MM.1S (cell line): ENCODE measurements around the gene RHOJ.

ENCODE experiments used
- DNase-seq: peaks from one replicate; pipeline ENCODE4 v3.0.0-alpha.2; 2015
- H2AFZ ChIP-seq: fragments of 300-600 bp; sonication (generic); 2 replicates; pipeline ENCODE4 v1.6.0; 2016; ENCODE audit warnings: antibody characterized with exemption, low read length
- H3F3A ChIP-seq: fragments of 300-600 bp; sonication (generic); 2 replicates; pipeline ENCODE4 v1.6.1; 2016; ENCODE audit warnings: mild to moderate bottlenecking, antibody characterized with exemption, low read length, moderate library complexity, mixed read lengths; ENCODE audit not compliant: insufficient read depth
- H3K27ac ChIP-seq: fragments of 300-600 bp; sonication (generic); 2 replicates; pipeline ENCODE4 v1.5.1; 2016; ENCODE audit warnings: mild to moderate bottlenecking, low read length
- H3K27me3 ChIP-seq: fragments of 300-600 bp; sonication (generic); replicated peaks from 2 replicates; pipeline ENCODE4 v1.6.0; 2016; ENCODE audit warnings: low read length; ENCODE audit not compliant: insufficient read depth
- H3K36me3 ChIP-seq: fragments of 300-600 bp; sonication (generic); replicated peaks from 2 replicates; pipeline ENCODE4 v1.6.1; 2016; ENCODE audit warnings: mild to moderate bottlenecking, low read length, mixed read lengths; ENCODE audit not compliant: insufficient read depth
- H3K4me1 ChIP-seq: fragments of 300-600 bp; sonication (generic); 2 replicates; pipeline ENCODE4 v1.6.1; 2016; ENCODE audit warnings: low read length, mixed read lengths
- H3K4me2 ChIP-seq: fragments of 300-600 bp; sonication (generic); 2 replicates; pipeline ENCODE4 v1.6.0; 2016; ENCODE audit warnings: low read depth, low read length
- H3K4me3 ChIP-seq: fragments of 300-600 bp; sonication (generic); 2 replicates; pipeline ENCODE4 v1.5.1; 2016; ENCODE audit warnings: low read length, mixed read lengths
- H3K79me2 ChIP-seq: fragments of 300-600 bp; sonication (generic); 2 replicates; pipeline ENCODE4 v1.6.1; 2016; ENCODE audit warnings: mixed run types, low read length, mixed read lengths
- H3K9ac ChIP-seq: fragments of 300-600 bp; sonication (generic); 2 replicates; pipeline ENCODE4 v1.6.1; 2016; ENCODE audit warnings: low read length, mixed read lengths
- H3K9me2 ChIP-seq: fragments of 300-600 bp; sonication (generic); replicated peaks from 2 replicates; pipeline ENCODE4 v1.6.1; 2016; ENCODE audit warnings: mild to moderate bottlenecking, low read length, mixed read lengths; ENCODE audit not compliant: insufficient read depth
- H3K9me3 ChIP-seq: fragments of 300-600 bp; sonication (generic); replicated peaks from 2 replicates; pipeline ENCODE4 v1.6.1; 2016; ENCODE audit warnings: mild to moderate bottlenecking, low read length, mixed read lengths; ENCODE audit not compliant: insufficient read depth
- H4K20me1 ChIP-seq: fragments of 300-600 bp; sonication (generic); 2 replicates; pipeline ENCODE4 v1.6.1; 2016; ENCODE audit warnings: mild to moderate bottlenecking, low read length, moderate library complexity, mixed read lengths; ENCODE audit not compliant: insufficient read depth
- EZH2 ChIP-seq: fragments of 300-600 bp; sonication (generic); optimal IDR thresholded peaks from 2 replicates; pipeline ENCODE3; 2017; ENCODE audit warnings: low read depth, mild to moderate bottlenecking, antibody characterized with exemption, low read length, mixed read lengths
- EZH2phosphoT487 ChIP-seq: fragments of 300-600 bp; sonication (generic); IDR thresholded peaks from 2 replicates; pipeline ENCODE4 v1.6.1; 2018; ENCODE audit warnings: antibody characterized with exemption, low read length
- TF ChIP-seq, protein P1 (sequence below): fragments of 300-600 bp; sonication (generic); IDR thresholded peaks from 2 replicates; pipeline ENCODE4 v1.5.1; 2016; ENCODE audit warnings: antibody characterized with exemption, low read length, mixed read lengths

The RHOJ gene

GRCh38 chr14:63224196-63224595 lies 20.0 kb downstream of the RHOJ start:
- no peak for DNase-seq
- Histone ChIP-seq H3K4me2 (no peak overlapping the region), H3K4me3 (no peak overlapping the region), H3K4me1 (no peaks in the 10 kb centered on the region), H3F3A (no peaks in the 10 kb centered on the region), H3K9me2 (no peaks in the 10 kb centered on the region), H3K79me2 (no peaks in the 10 kb centered on the region), H3K36me3 (no peaks in the 10 kb centered on the region), H4K20me1 (no peaks in the 10 kb centered on the region), H3K27ac (no peak overlapping the region), H3K27me3 (no peaks in the 10 kb centered on the region), H3K9me3 (no peaks in the 10 kb centered on the region), H2AFZ (no peak overlapping the region), H3K9ac (no peak overlapping the region)
- TF ChIP-seq EZH2phosphoT487 (no peak), EZH2 (no peak)
- TF ChIP-seq, protein P1, sequence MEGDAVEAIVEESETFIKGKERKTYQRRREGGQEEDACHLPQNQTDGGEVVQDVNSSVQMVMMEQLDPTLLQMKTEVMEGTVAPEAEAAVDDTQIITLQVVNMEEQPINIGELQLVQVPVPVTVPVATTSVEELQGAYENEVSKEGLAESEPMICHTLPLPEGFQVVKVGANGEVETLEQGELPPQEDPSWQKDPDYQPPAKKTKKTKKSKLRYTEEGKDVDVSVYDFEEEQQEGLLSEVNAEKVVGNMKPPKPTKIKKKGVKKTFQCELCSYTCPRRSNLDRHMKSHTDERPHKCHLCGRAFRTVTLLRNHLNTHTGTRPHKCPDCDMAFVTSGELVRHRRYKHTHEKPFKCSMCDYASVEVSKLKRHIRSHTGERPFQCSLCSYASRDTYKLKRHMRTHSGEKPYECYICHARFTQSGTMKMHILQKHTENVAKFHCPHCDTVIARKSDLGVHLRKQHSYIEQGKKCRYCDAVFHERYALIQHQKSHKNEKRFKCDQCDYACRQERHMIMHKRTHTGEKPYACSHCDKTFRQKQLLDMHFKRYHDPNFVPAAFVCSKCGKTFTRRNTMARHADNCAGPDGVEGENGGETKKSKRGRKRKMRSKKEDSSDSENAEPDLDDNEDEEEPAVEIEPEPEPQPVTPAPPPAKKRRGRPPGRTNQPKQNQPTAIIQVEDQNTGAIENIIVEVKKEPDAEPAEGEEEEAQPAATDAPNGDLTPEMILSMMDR = no peak

- Histone ChIP-seq H3K4me3 (no peak overlapping the region), H3K27ac (no peak overlapping the region), H2AFZ (no peak overlapping the region), H3K36me3 (no peaks in the 10 kb centered on the region), H3K9ac (no peak overlapping the region), H4K20me1 (no peaks in the 10 kb centered on the region), H3K27me3 (no peaks in the 10 kb centered on the region), H3K79me2 (no peaks in the 10 kb centered on the region), H3K9me3 (no peaks in the 10 kb centered on the region), H3K4me1 (no peaks in the 10 kb centered on the region), H3K4me2 (no peak overlapping the region), H3F3A (no peaks in the 10 kb centered on the region), H3K9me2 (no peaks in the 10 kb centered on the region)
- no peak for DNase-seq
- TF ChIP-seq, protein P1 = no peak
- no peak for TF ChIP-seq EZH2phosphoT487
- TF ChIP-seq EZH2 = no peak
These were observed 24.0 kb downstream of the RHOJ start for GRCh38 chr14:63228217-63228616.

DNA sequence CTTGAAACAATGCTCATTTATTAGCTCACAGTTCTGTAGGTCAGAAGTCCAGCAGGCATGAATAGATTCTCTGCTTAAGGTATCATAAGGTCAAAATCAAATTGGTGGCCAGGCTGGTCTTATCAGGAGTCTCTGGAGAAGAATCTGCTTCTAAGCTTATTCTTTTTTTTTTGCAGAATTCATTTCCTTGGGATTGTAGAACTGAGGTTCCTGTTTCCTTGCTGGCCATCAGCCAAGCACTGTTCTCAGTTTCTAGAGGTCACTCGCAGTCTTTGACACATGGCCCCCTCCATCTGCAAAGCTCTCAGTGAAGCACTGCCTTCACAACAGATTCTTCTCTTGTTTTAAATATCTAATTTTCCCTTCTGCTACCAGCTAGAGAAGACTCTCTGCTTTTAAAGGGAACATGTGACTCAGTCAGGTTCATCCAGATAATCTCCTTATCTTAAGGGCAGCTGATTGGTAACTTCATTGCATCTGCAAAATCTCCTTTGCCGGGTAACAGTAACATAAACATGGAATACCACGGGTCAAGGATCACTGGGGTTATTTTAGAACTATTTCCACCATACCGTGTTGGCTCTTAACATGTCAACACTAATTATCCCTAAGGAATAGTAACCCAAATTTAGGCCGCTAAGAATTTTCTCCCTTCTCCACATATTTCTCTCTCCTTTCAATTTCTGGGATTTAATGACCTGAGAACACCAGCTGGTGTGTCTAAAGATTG lies 25.3 kb downstream of the RHOJ start:
- no peak overlapping the region for H2AFZ ChIP-seq
- DNase-seq = no peak
- H3K4me2 ChIP-seq = no peak overlapping the region
- H3K4me1 ChIP-seq = no peaks in the 10 kb centered on the region
- no peaks in the 10 kb centered on the region for H3K36me3 ChIP-seq
- no peaks in the 10 kb centered on the region for H3F3A ChIP-seq
- H3K27me3 ChIP-seq = no peaks in the 10 kb centered on the region
- no peak overlapping the region for H3K4me3 ChIP-seq
- no peak overlapping the region for H3K9ac ChIP-seq
- no peaks in the 10 kb centered on the region for H3K9me3 ChIP-seq
- H3K27ac ChIP-seq = no peak overlapping the region
- H3K79me2 ChIP-seq = no peaks in the 10 kb centered on the region
- H4K20me1 ChIP-seq = no peaks in the 10 kb centered on the region
- no peaks in the 10 kb centered on the region for H3K9me2 ChIP-seq
- TF ChIP-seq EZH2 = no peak
- TF ChIP-seq, protein P1 = no peak
- TF ChIP-seq EZH2phosphoT487 = no peak
